GM23338 (cell line): ENCODE data around the gene BAD. TPM values are rescaled to one million over a fixed set of nuclear protein-coding genes. Genes with fewer than 3 reads are reported as not detected.

ENCODE experiments used
- ATAC-seq: fragments of 200-7000 bp; cut with Tn5 transposase; 3 replicates; pipeline ENCODE4 v1.9.1; 2020
- DNase-seq: peaks from one replicate; pipeline ENCODE4 v3.0.0-alpha.2; 2015; ENCODE audit warnings: low spot score
- H2AFZ ChIP-seq: fragments of 200-600 bp; sonication (generic); 2 replicates; pipeline ENCODE4 v1.8.0; 2016; ENCODE audit warnings: antibody characterized with exemption, mild to moderate bottlenecking, moderate library complexity
- H3F3A ChIP-seq: fragments of 200-600 bp; sonication (generic); replicated peaks from 2 replicates; pipeline ENCODE4 v1.8.0; 2017; ENCODE audit warnings: antibody characterized with exemption, mixed run types, low read depth
- H3K27ac ChIP-seq: fragments of 200-600 bp; sonication (generic); 2 replicates; pipeline ENCODE4 v1.6.1; 2016; ENCODE audit warnings: low read depth
- H3K27me3 ChIP-seq: fragments of 200-600 bp; sonication (generic); 2 replicates; pipeline ENCODE4 v1.8.0; 2016; ENCODE audit warnings: mild to moderate bottlenecking, mixed run types, moderate library complexity; ENCODE audit not compliant: insufficient read depth
- H3K36me3 ChIP-seq: fragments of 200-600 bp; sonication (generic); 2 replicates; pipeline ENCODE4 v1.8.0; 2016; ENCODE audit warnings: mild to moderate bottlenecking; ENCODE audit not compliant: insufficient read depth
- H3K4me1 ChIP-seq: fragments of 200-600 bp; sonication (generic); 2 replicates; pipeline ENCODE4 v1.8.0; 2016; ENCODE audit warnings: mild to moderate bottlenecking, moderate library complexity; ENCODE audit not compliant: insufficient read depth
- H3K4me2 ChIP-seq: fragments of 200-600 bp; sonication (generic); 2 replicates; pipeline ENCODE4 v1.7.1; 2017; ENCODE audit warnings: mixed run types
- H3K4me3 ChIP-seq: fragments of 200-600 bp; sonication (generic); 2 replicates; pipeline ENCODE4 v1.6.1; 2016; ENCODE audit warnings: mixed run types
- H3K79me2 ChIP-seq: fragments of 200-600 bp; sonication (generic); replicated peaks from 2 replicates; pipeline ENCODE4 v1.8.0; 2017; ENCODE audit warnings: mild to moderate bottlenecking; ENCODE audit not compliant: insufficient read depth
- H3K9me2 ChIP-seq: fragments of 200-600 bp; sonication (generic); 2 replicates; pipeline ENCODE4 v1.8.0; 2017; ENCODE audit not compliant: insufficient read depth
- H4K20me1 ChIP-seq: fragments of 200-600 bp; sonication (generic); replicated peaks from 2 replicates; pipeline ENCODE4 v1.8.0; 2017; ENCODE audit warnings: mild to moderate bottlenecking; ENCODE audit not compliant: insufficient read depth
- H3K27ac Mint-ChIP-seq: 2 replicates; pipeline ENCODE4 v1.8.0; 2020; ENCODE audit warnings: inconsistent platforms, mild to moderate bottlenecking, moderate library complexity, mixed read lengths
- H3K27me3 Mint-ChIP-seq: 3 replicates; pipeline ENCODE4 v1.8.0; 2022; ENCODE audit warnings: low read depth, mild to moderate bottlenecking, moderate library complexity, mixed read lengths, inconsistent platforms; ENCODE audit not compliant: insufficient read depth, poor library complexity
- H3K36me3 Mint-ChIP-seq: 3 replicates; pipeline ENCODE4 v1.8.0; 2021; ENCODE audit warnings: low read depth, mild to moderate bottlenecking, inconsistent platforms, moderate library complexity, mixed read lengths
- H3K4me1 Mint-ChIP-seq: 3 replicates; pipeline ENCODE4 v1.8.0; 2020; ENCODE audit warnings: mild to moderate bottlenecking, inconsistent platforms, mixed read lengths
- H3K4me3 Mint-ChIP-seq: 3 replicates; pipeline ENCODE4 v1.8.0; 2021; ENCODE audit warnings: moderate library complexity, mild to moderate bottlenecking, inconsistent platforms, mixed read lengths
- H3K9me3 Mint-ChIP-seq: 3 replicates; pipeline ENCODE4 v1.8.0; 2020; ENCODE audit warnings: moderate library complexity, mild to moderate bottlenecking, inconsistent platforms, mixed read lengths
- EZH2 ChIP-seq: fragments of 200-600 bp; sonication (generic); IDR thresholded peaks from one replicate; pipeline ENCODE4 v1.8.0; 2017; ENCODE audit warnings: antibody characterized with exemption, mild to moderate bottlenecking, low read depth; ENCODE audit not compliant: unreplicated experiment
- JUNB ChIP-seq: IDR thresholded peaks from one replicate; pipeline ENCODE4 v1.6.1; 2016; ENCODE audit warnings: antibody characterized with exemption; ENCODE audit not compliant: unreplicated experiment
- POLR2AphosphoS5 ChIP-seq: IDR thresholded peaks from 2 replicates; pipeline ENCODE4 v1.6.1; 2016; ENCODE audit warnings: antibody characterized with exemption, low read depth
- STAT1 ChIP-seq: IDR thresholded peaks from one replicate; pipeline ENCODE4 v1.6.1; 2016; ENCODE audit warnings: antibody characterized with exemption; ENCODE audit not compliant: unreplicated experiment
- ZNF114 ChIP-seq: fragments of 250-450 bp; sonication (Bioruptor Pico); IDR thresholded peaks from 2 replicates; pipeline ENCODE4 v1.5.0; 2020; ENCODE audit warnings: mild to moderate bottlenecking, moderate library complexity
- ZNF331 ChIP-seq: fragments of 250-450 bp; sonication (Bioruptor Pico); IDR thresholded peaks from 2 replicates; pipeline ENCODE4 v1.5.0; 2020; ENCODE audit warnings: low read depth, mild to moderate bottlenecking, moderate library complexity
- ZNF462 ChIP-seq: fragments of 250-450 bp; sonication (Bioruptor Pico); IDR thresholded peaks from 2 replicates; pipeline ENCODE4 v1.5.0; 2020; ENCODE audit warnings: mild to moderate bottlenecking, moderate library complexity
- polyA plus RNA-seq: library from polyadenylated mRNA; unstranded; fragments of >200 nt; fragmentation: Nextera tagmentation; extraction: Ambion mirVana; gene quantifications from 2 replicates; pipeline ENCODE4 v1.2.1, GENCODE V29; 2016
- total RNA-seq: library from RNA; depleted of rRNA; stranded (reverse); fragments of >200 nt; shearing (Covaris generic); gene quantifications from 2 replicates; pipeline ENCODE4 v1.2.3, GENCODE V29; 2014

The BAD gene
- total and polyA plus RNA-seq, 2 experiments from 2014 or later, result 46.3 to 46.4 TPM

GRCh38 chr11:64303109-64304031 lies 18.9 kb upstream of the BAD start (continued):
- no peak for TF ChIP-seq ZNF462 (CRISPR knock-in tag)

- H2AFZ ChIP-seq, result peak within 1 kb of the TSS; percentile 97
- peak within 1 kb of the TSS; percentile 56 for H3K4me3 ChIP-seq
Measured at GRCh38 chr11:64299847-64300648, 15.6 kb upstream of the BAD start, which contains the start of gene CATSPERZ. Gene CATSPERZ (plus strand): TSS chr11:64300358. CDS start chr11:64300411, 53 bp downstream.

More at GRCh38 chr11:64299847-64300648, 15.6 kb upstream of the BAD start, which contains the start of gene CATSPERZ:
- H4K20me1 ChIP-seq, result peaks cover 16% of the 10 kb centered on the region; the same call in 1 of the 2 replicates
- H3K9me3 Mint-ChIP-seq, result no peaks in the 10 kb centered on the region; the same call in 2 of the 3 replicates
- peak within 1 kb of the TSS; percentile 73 for H3K4me3 Mint-ChIP-seq
- peaks cover 83% of the 10 kb centered on the region for H3K27me3 ChIP-seq
- H3K36me3 ChIP-seq, result no peaks in the 10 kb centered on the region
- H3K27me3 Mint-ChIP-seq, result peaks cover 82% of the 10 kb centered on the region
- peaks cover 19% of the 10 kb centered on the region for H3K4me1 Mint-ChIP-seq
- no peak within 1 kb of the TSS for H3K27ac ChIP-seq
- no peak for TF ChIP-seq ZNF331
- TF ChIP-seq STAT1, result no peak
- TF ChIP-seq POLR2AphosphoS5, result no peak
- TF ChIP-seq EZH2, result peak; percentile 40
- no peak for TF ChIP-seq ZNF114 (CRISPR knock-in tag)
- no peak for TF ChIP-seq JUNB
- ATAC-seq (peak; percentile 14), DNase-seq (peak; percentile 81)
- no peaks in the 10 kb centered on the region for H3K79me2 ChIP-seq
- peaks cover 12% of the 10 kb centered on the region; the same call in 1 of the 2 replicates for H3K4me1 ChIP-seq
- no peak within 1 kb of the TSS for H3K27ac Mint-ChIP-seq
- H3K9me2 ChIP-seq, result no peaks in the 10 kb centered on the region
- peak within 1 kb of the TSS; percentile 81 for H3K4me2 ChIP-seq
- H3F3A ChIP-seq, result peaks cover 25% of the 10 kb centered on the region
- H3K36me3 Mint-ChIP-seq, result no peaks in the 10 kb centered on the region
